Chondrocyte (in vitro differentiated cells): ENCODE results near the gene ASB13. TPM values are rescaled to one million over a fixed set of nuclear protein-coding genes. Genes with fewer than 3 reads are reported as not detected.

Experiments
- DNase-seq: peaks from one replicate; pipeline ENCODE4 v3.0.0; 2021; ENCODE audit warnings: mixed read lengths, low spot score
- H3K27ac Mint-ChIP-seq: one replicate; pipeline ENCODE4 v1.8.0; 2021; ENCODE audit warnings: mild to moderate bottlenecking, moderate library complexity, mixed read lengths; ENCODE audit not compliant: unreplicated experiment
- H3K27me3 Mint-ChIP-seq: 2 replicates; pipeline ENCODE4 v1.8.0; 2021; ENCODE audit warnings: low read depth, mixed read lengths
- H3K36me3 Mint-ChIP-seq: 2 replicates; pipeline ENCODE4 v1.8.0; 2021; ENCODE audit warnings: low read depth, mixed read lengths
- H3K4me1 Mint-ChIP-seq: 2 replicates; pipeline ENCODE4 v1.8.0; 2021; ENCODE audit warnings: low read depth, mild to moderate bottlenecking, mixed read lengths
- H3K4me3 Mint-ChIP-seq: one replicate; pipeline ENCODE4 v1.8.0; 2021; ENCODE audit warnings: mild to moderate bottlenecking, moderate library complexity, mixed read lengths; ENCODE audit not compliant: unreplicated experiment
- H3K9me3 Mint-ChIP-seq: 2 replicates; pipeline ENCODE4 v1.8.0; 2021; ENCODE audit warnings: low read depth, mixed read lengths
- total RNA-seq: library from RNA; stranded (reverse); gene quantifications from 3 replicates; pipeline ENCODE4 v1.2.1, GENCODE V29; 2021
- TF ChIP-seq, protein P1 (sequence below): fragments of 200-600 bp; sonication (generic); IDR thresholded peaks from 2 replicates; pipeline ENCODE4 v1.5.0; 2021; ENCODE audit warnings: antibody characterized with exemption, mild to moderate bottlenecking, moderate library complexity

ASB13 gene
- total RNA-seq, 1 donor from 2014 or later = 14.0 TPM

DNA sequence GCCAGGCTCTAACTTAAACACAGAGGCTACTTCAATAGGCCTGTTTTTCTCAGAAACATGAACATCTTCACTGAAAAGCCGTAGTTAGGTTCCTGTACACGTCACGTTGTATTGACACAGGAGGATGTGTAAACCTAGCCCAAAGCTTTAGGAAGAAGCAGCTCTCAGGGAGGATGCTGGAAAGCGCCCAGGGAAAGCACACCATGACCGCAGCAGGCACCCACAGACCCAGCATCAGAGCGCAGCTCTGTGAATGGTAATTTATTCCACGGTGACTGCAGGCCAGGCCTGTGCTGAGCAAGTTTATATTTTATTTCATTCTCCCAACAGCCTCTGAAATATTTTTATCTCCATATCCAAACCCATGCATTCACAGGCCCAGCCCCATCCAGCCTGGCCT is 51.1 kb downstream of the ASB13 start:
- Mint-ChIP-seq H3K9me3 (no peaks in the 10 kb centered on the region), H3K4me3 (no peak overlapping the region), H3K27me3 (no peaks in the 10 kb centered on the region), H3K36me3 (no peaks in the 10 kb centered on the region), H3K27ac (peak overlapping the region; percentile 37), H3K4me1 (peaks cover 54% of the 10 kb centered on the region)
- DNase-seq = no peak
- TF ChIP-seq, protein P1, sequence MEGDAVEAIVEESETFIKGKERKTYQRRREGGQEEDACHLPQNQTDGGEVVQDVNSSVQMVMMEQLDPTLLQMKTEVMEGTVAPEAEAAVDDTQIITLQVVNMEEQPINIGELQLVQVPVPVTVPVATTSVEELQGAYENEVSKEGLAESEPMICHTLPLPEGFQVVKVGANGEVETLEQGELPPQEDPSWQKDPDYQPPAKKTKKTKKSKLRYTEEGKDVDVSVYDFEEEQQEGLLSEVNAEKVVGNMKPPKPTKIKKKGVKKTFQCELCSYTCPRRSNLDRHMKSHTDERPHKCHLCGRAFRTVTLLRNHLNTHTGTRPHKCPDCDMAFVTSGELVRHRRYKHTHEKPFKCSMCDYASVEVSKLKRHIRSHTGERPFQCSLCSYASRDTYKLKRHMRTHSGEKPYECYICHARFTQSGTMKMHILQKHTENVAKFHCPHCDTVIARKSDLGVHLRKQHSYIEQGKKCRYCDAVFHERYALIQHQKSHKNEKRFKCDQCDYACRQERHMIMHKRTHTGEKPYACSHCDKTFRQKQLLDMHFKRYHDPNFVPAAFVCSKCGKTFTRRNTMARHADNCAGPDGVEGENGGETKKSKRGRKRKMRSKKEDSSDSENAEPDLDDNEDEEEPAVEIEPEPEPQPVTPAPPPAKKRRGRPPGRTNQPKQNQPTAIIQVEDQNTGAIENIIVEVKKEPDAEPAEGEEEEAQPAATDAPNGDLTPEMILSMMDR = no peak

GRCh38 chr10:5614155-5614721 is 52.2 kb downstream of the ASB13 start:
- DNase-seq = peak; percentile 11
- peak overlapping the region; percentile 88 for H3K27ac Mint-ChIP-seq
- no peaks in the 10 kb centered on the region for H3K9me3 Mint-ChIP-seq
- no peaks in the 10 kb centered on the region for H3K36me3 Mint-ChIP-seq
- TF ChIP-seq, protein P1 = no peak
- peaks cover 50% of the 10 kb centered on the region for H3K4me1 Mint-ChIP-seq
- H3K4me3 Mint-ChIP-seq = no peak overlapping the region
- H3K27me3 Mint-ChIP-seq = no peaks in the 10 kb centered on the region

GRCh38 chr10:5613481-5614154 is 52.8 kb downstream of the ASB13 start:
- H3K4me3 Mint-ChIP-seq = no peak overlapping the region
- DNase-seq = peak; percentile 61
- TF ChIP-seq, protein P1 = no peak
- no peaks in the 10 kb centered on the region for H3K9me3 Mint-ChIP-seq
- peaks cover 50% of the 10 kb centered on the region for H3K4me1 Mint-ChIP-seq
- H3K36me3 Mint-ChIP-seq = no peaks in the 10 kb centered on the region
- no peaks in the 10 kb centered on the region for H3K27me3 Mint-ChIP-seq
- peak overlapping the region; percentile 88 for H3K27ac Mint-ChIP-seq

DNA sequence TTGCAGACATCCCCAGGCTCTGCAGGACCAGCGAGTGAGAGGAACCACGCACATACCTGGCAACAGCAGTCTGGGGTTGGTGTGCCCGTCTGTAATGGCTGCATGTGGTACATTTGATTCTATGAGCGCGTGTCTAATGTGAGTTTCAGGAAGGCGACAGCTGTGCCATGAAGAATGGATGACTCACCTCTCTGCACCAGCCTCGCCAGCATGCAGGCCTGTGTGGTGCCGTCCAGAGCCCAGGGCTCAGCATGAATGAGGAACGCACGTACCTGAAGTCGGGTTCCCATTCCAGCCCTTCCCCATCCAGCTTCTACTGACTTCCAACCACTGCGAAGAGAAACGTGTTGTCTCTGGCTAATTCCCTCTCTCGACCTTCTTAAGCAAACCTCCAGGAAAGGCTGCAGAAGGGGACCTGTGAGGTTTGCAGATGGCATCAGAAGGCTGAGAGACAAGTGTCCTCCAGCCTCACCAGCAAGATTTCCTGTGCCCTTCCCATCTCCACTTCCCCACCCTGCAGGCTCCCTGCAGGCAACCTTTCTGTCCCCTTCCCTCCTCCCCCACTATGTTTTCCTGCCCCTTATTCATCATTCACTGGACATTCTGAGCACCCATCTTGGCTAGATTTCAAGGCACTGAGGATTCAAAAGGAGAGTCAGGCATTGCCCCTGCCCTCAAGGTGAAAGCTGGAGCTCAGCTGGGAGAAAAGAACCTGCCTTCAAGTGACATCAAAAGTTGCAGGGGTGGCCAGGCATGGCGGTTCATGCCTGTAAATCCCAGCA is 54.3 kb downstream of the ASB13 start:
- H3K4me1 Mint-ChIP-seq = peaks cover 53% of the 10 kb centered on the region
- no peaks in the 10 kb centered on the region for H3K27me3 Mint-ChIP-seq
- TF ChIP-seq, protein P1 = no peak
- H3K4me3 Mint-ChIP-seq = no peak overlapping the region
- no peak overlapping the region for H3K27ac Mint-ChIP-seq
- no peaks in the 10 kb centered on the region for H3K9me3 Mint-ChIP-seq
- DNase-seq = peak; percentile 60
- no peaks in the 10 kb centered on the region for H3K36me3 Mint-ChIP-seq

GRCh38 chr10:5609952-5610616 is 56.3 kb downstream of the ASB13 start:
- no peak overlapping the region for H3K4me3 Mint-ChIP-seq

More at GRCh38 chr10:5609952-5610616, 56.3 kb downstream of the ASB13 start:
- Mint-ChIP-seq H3K27me3 (no peaks in the 10 kb centered on the region), H3K36me3 (no peaks in the 10 kb centered on the region), H3K4me1 (peaks cover 48% of the 10 kb centered on the region), H3K9me3 (no peaks in the 10 kb centered on the region), H3K27ac (no peak overlapping the region)
- peak; percentile 59 for DNase-seq
- TF ChIP-seq, protein P1 = no peak
